NOMO-1 treated with dmso at 0.1 percent for 144 hours (cell line): ENCODE results near the gene ZNF672.
"Not testable (repeated sequence)": the region's sequence is repeated elsewhere in the genome, so short reads cannot be mapped to it uniquely, and the experiment has no call there.

Experiments used
- DNase-seq: peaks from one replicate; lab custom pipeline; 2025; ENCODE audit not compliant: unreplicated experiment; lab: John Stamatoyannopoulos, UW

The ZNF672 gene

GRCh38 chr1:248884632-248885295 is 46.7 kb downstream of the ZNF672 start:
- no peak for DNase-seq

DNA sequence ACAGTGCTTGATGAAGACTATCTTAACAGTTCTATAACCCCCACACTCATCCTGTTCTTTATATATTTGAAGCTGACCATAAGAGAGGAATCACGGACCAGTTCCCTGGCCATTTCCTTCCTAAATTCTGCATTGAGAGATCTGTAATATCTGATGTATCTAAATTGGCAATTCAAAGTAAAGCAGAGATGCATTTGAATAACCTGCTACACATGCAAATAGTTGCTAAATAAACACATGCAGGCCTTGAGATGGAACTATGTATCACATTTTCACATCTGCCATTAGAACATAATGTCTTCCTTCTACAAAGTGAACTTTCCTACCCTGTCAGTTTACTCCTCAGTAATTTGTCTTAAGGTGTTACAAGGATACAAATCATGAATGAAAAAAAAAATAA is 47.6 kb downstream of the ZNF672 start:
- DNase-seq, result no peak

GRCh38 chr1:248886237-248886895 is 48.3 kb downstream of the ZNF672 start:
- DNase-seq, result no peak

DNA sequence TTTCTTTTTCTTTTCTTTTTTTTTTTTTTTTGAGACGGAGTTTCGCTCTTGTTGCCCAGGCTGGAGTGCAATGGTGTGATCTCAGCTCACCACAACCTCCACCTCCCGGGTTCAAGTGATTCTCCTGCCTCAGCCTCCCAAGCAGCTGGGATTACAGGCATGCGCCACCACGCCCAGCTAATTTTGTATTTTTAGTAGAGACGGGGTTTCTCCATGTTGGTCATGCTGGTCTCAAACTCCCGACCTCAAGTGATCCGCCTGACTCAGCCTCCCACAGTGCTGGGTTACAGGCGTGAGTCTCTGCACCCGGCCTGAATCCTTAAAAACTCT is 51.9 kb downstream of the ZNF672 start:
- not testable (repeated sequence) for DNase-seq

DNA sequence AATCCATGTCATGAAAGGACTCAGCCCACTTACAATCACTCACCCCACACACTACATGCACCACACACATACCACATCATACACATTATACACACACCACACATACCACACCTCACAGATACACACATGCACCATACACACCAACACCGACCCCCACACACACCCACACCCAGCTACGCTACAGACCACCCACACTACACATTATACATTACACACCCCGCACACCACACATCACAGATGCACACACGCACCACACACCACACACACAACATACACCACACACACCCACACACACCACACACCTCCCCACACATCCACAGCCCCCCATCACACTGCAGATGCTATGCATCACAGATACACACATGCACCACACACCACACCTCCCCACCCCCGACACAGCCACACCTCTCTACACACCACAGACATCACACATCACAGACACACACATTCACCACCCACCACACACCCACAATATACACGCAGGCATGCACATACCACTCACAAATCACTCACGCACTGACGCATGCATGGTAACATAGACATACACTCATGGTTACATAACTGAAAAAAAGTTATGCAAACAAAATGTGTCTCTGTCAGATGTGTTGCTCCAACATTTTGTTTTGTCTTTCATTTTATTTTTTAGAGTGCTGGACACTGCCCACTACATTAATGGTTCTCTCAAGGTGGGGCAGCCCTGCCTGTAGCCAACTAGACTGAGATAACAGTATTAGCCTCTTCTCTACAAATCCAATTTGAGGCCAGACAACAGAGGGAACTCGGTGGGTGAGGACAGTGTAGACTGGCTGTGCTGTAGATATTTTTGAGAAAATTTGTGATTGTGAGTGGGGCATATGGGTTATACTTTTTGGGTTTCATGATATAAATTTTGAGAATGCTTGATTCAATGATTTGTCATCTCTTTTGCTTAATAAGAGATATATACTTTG is 52.8 kb downstream of the ZNF672 start:
- DNase-seq, result no peak

- DNase-seq, result no peak
Measured at GRCh38 chr1:248891758-248892157, 53.7 kb downstream of the ZNF672 start.

DNA sequence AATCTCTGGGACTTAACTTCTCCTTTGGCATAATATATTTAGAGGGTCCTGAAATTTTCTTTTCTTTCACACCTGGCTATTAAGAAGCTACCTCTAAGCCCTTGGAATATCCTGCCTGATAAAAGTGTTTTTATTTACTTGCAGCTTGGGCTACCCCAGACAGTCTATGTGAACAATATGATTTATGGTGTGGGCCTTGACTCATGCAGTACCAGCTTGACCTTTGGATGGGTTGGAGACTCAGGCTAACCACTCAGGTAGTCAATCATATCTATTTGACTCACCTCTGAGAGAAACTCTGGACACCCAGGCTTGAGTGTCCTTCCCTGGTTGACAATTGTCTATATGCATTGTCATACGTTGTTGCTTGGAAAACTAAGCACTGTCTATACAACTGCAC is 54.6 kb downstream of the ZNF672 start:
- DNase-seq, result no peak

DNA sequence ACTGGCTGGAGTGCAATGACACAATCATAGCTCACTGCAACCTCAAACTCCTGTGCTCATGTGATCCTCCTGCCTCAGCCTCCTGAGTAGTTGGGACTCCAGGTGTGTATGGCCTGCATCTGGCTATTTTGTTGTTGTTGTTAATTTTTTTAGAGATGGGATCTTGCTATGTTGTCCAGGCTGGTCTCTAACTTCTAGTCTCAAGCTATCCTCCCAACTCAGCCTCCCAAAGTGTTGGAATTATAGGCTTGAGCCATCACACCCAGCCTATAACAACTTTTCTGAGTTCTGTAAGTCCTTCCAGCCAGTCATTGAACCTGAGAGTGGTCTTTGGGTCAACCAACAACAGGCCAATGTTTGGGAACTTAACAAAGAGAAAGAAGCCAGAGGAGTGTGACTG is 56.8 kb downstream of the ZNF672 start:
- DNase-seq, result no peak

DNA sequence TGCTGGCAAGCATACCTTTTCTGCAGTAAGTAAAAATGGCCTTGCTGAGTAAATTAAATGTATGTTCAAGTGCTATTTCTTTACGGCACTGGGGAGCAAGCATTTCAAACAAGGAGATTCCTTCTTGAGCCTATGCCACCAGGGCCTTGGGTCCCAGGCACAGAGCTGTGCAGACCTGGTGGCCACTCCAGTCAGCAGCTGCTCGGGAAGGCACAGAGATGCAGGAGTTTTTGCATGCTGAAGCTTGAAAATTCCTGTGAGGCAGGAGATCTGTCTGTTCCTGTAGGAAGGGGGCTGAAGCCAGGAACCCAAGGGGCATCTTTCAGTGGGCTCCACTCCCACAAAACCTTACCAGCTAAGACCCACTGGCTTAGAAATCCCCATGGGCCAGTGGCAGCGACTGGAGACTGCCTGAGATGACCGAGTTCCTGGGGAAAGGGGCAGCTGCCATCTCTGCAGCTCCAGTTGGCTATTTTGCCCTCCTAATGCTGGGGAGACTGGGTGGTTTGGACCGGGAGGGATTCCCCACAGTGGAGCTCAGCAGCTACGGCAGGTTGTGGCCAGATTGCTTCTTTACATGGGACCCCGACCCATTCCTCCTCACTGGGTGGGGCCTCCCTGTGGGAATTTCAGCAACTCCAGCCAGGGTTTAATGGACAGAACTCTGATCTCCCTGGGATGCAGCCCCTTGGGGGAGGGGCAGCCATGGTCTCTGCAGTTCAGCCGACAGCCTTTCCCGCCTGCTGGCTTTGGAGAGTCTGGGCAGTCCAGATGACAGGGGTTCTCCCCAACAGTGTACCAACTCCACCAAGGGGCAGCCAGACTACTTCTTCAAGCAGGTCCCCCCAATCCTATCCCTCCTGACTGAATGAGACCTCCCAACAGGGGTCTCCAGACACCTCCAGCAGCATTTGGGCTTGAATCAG is 59.7 kb downstream of the ZNF672 start:
- no peak for DNase-seq
